Right lobe of liver (tissue), 6 donors: ENCODE results near the gene SULF2. TPM values are rescaled to one million over a fixed set of nuclear protein-coding genes. Genes with fewer than 3 reads are reported as not detected.

Source experiments
- ATAC-seq, 4 donors: fragments of 200-7000 bp; cut with Tn5 transposase; one replicate each; pipeline ENCODE4 v1.9.1; 2020; ENCODE audit warnings: mild to moderate bottlenecking in 4 of 4, moderate library complexity in 4 of 4
- DNase-seq, 3 donors: peaks; one replicate each; pipeline ENCODE4 v3.0.0-alpha.2; 2020
- H3K27ac ChIP-seq, 3 donors: fragments of 200-600 bp; one replicate each; pipeline ENCODE4 v1.8.0; 2022
- H3K27me3 ChIP-seq, 2 donors: fragments of 200-600 bp; one replicate each; pipeline ENCODE4 v1.8.0; 2022
- H3K36me3 ChIP-seq, 4 donors: fragments of 200-600 bp; sonication (generic) in 1 of 4; one replicate each; pipeline versions ENCODE4 v1.5.1 to v1.8.0; 2017 to 2022; ENCODE audit warnings: control low read depth in 1 of 4
- H3K4me1 ChIP-seq, 4 donors: fragments of 200-600 bp; sonication (generic) in 1 of 4; one replicate each; pipeline versions ENCODE4 v1.5.1 to v1.8.0; 2017 to 2022; ENCODE audit warnings: control low read depth in 1 of 4
- H3K4me3 ChIP-seq, 3 donors: fragments of 200-600 bp; one replicate each; pipeline ENCODE4 v1.8.0; 2022
- H3K9me3 ChIP-seq, 4 donors: fragments of 200-600 bp; sonication (generic) in 1 of 4; one replicate each; pipeline versions ENCODE4 v1.5.1 to v1.8.0; 2017 to 2022; ENCODE audit warnings: control low read depth in 1 of 4
- CTCF ChIP-seq, 4 donors: fragments of 200-600 bp in 3 of 4; fragments of 450-650 bp in 1 of 4; IDR thresholded peaks; one replicate each; pipeline versions ENCODE4 v1.5.1 to v1.8.0; 2016 to 2022; ENCODE audit warnings: antibody characterized with exemption in 4 of 4, mild to moderate bottlenecking in 2 of 4
- POLR2A ChIP-seq: fragments of 450-650 bp; IDR thresholded peaks from one replicate; pipeline ENCODE4 v1.6.1; 2017; ENCODE audit warnings: antibody characterized with exemption, mild to moderate bottlenecking
- WGBS: methylation state at CpG from one replicate; pipeline ENCODE4 v1.1.6; 2018; ENCODE audit warnings: low coverage, low lambda C conversion rate; ENCODE audit not compliant: insufficient coverage; ENCODE audit errors: missing lambda C conversion rate; 5-methylcytosine and 5-hydroxymethylcytosine counted together
- intact Hi-C, 2 donors: fragments of 100-400 bp; cut with DNase I; formaldehyde crosslinking; loops; one replicate each; pipeline versions ENCODE4 v1.11.2 to v1.14.1; 2022
- total RNA-seq, 6 experiments: library from RNA; depleted of rRNA in 2 of 6; stranded (reverse); fragments of >200 nt in 2 of 6; fragmentation: NEBNext Ultra II Directional in 3 of 6; extraction: Animal tissue kit (Norgen Biotek cat#: 25700) in 3 of 6; gene quantifications; one replicate each; pipeline versions ENCODE4 v1.1.0 to v1.2.4, GENCODE V29; 2016 to 2023
- donor health status: DM: no; HTN: yes; CAD: no.
- donor health status: DM: no; HTN: no; CAD: no.
- donor health status: DM: no; HTN: no; CAD: no.
- donor health status: DM: no; HTN: yes; CAD: no.
- donor health status: DM: no; HTN: yes; CAD: no.

The SULF2 gene
- total RNA-seq, 6 experiments from 2014 or later, result 6.1 to 92.0 (median 48.3) TPM

GRCh38 chr20:47668313-47669151, 116.7 kb downstream of the SULF2 start:
- intact Hi-C loops, result loop anchor here in 1 of 2 donors (5.0 kb wide), 1 partner anchor 959 kb away; no protein-coding TSS in a partner anchor
- no peak for ATAC-seq
- 80% methylated on average over 10 of the region's 23 CpGs for WGBS
- no peaks in the 10 kb centered on the region for H3K9me3 ChIP-seq
- no peak for TF ChIP-seq CTCF (IDR thresholded peaks at IDR 0.05)
- TF ChIP-seq POLR2A, result no peak
- no peak for DNase-seq
- peaks cover 0 to 4% (median 0%) of the 10 kb centered on the region in 4 donors for H3K4me1 ChIP-seq
- no peak overlapping the region for H3K27ac ChIP-seq
- H3K36me3 ChIP-seq, result no peaks in the 10 kb centered on the region
- no peaks in the 10 kb centered on the region for H3K27me3 ChIP-seq
- H3K4me3 ChIP-seq, result no peak overlapping the region

- DNase-seq, result no peak
- ATAC-seq, result no peak
- Histone ChIP-seq H3K27me3 (no peaks in the 10 kb centered on the region), H3K4me1 (peaks cover 0 to 4% (median 0%) of the 10 kb centered on the region in 4 donors), H3K36me3 (no peaks in the 10 kb centered on the region), H3K9me3 (no peaks in the 10 kb centered on the region), H3K4me3 (no peak overlapping the region), H3K27ac (no peak overlapping the region)
- intact Hi-C loops, result loop anchor here in 1 of 2 donors (5.0 kb wide), 1 partner anchor 960 kb away; no protein-coding TSS in a partner anchor
- 54% methylated on average over 5 of the region's 19 CpGs for WGBS
- TF ChIP-seq POLR2A (no peak), CTCF (IDR thresholded peaks at IDR 0.05) (no peak)
Observed at GRCh38 chr20:47667531-47668312, 117.6 kb downstream of the SULF2 start.

GRCh38 chr20:47667086-47667485, 118.2 kb downstream of the SULF2 start:
- ATAC-seq (no peak), DNase-seq (no peak)
- no peak overlapping the region for H3K4me3 ChIP-seq
- TF ChIP-seq CTCF (IDR thresholded peaks at IDR 0.05) (no peak), POLR2A (no peak)
- H3K27ac ChIP-seq, result no peak overlapping the region
- 56% methylated on average over 2 of the region's 5 CpGs for WGBS
- intact Hi-C loops, result loop anchor here in 1 of 2 donors (5.0 kb wide), 1 partner anchor 960 kb away; no protein-coding TSS in a partner anchor
- H3K4me1 ChIP-seq, result peaks cover 0 to 4% (median 0%) of the 10 kb centered on the region in 4 donors
- no peaks in the 10 kb centered on the region for H3K27me3 ChIP-seq
- peaks cover 0 to 3% (median 0%) of the 10 kb centered on the region in 4 donors for H3K36me3 ChIP-seq
- H3K9me3 ChIP-seq, result no peaks in the 10 kb centered on the region

GRCh38 chr20:47666304-47666703, 119.0 kb downstream of the SULF2 start:
- WGBS, result 87% methylated on average over 7 of the region's 19 CpGs
- peaks cover 0 to 4% (median 0%) of the 10 kb centered on the region in 4 donors for H3K4me1 ChIP-seq
- intact Hi-C loops, result loop anchor here in 1 of 2 donors (5.0 kb wide), 1 partner anchor 961 kb away; no protein-coding TSS in a partner anchor
- TF ChIP-seq CTCF (IDR thresholded peaks at IDR 0.05) (no peak), POLR2A (no peak)
- H3K27ac ChIP-seq, result no peak overlapping the region
- H3K4me3 ChIP-seq, result no peak overlapping the region
- DNase-seq (no peak), ATAC-seq (no peak)
- no peaks in the 10 kb centered on the region for H3K27me3 ChIP-seq
- peaks cover 0 to 3% (median 0%) of the 10 kb centered on the region in 4 donors for H3K36me3 ChIP-seq
- H3K9me3 ChIP-seq, result no peaks in the 10 kb centered on the region
